ENCODE data around the gene MRPL43.

- TF ChIP-seq CTCF (IDR thresholded peaks at IDR 0.05; ENCODE audit: low read depth, low read length, missing input control): peak; percentile 5
- no peak for TF ChIP-seq YY1 (IDR thresholded peaks at IDR 0.05)
- TF ChIP-seq GABPA (IDR thresholded peaks at IDR 0.05 in 1 of 2, conservative IDR thresholded peaks at IDR 0.05 in 1 of 2): no peak
- no peak for TF ChIP-seq JUND (IDR thresholded peaks at IDR 0.05)
- no peak for TF ChIP-seq ATF3 (IDR thresholded peaks at IDR 0.05)
- TF ChIP-seq RAD21 (IDR thresholded peaks at IDR 0.05): no peak
- no peak for TF ChIP-seq SP1 (IDR thresholded peaks at IDR 0.05)
- no peak for TF ChIP-seq EGR1 (IDR thresholded peaks at IDR 0.05; ENCODE audit: low read depth in 2 of 2)
- no peak for TF ChIP-seq REST (IDR thresholded peaks at IDR 0.05)
Observed at GRCh38 chr10:101011517-101012423, 24.5 kb upstream of the MRPL43 start.
